ENCODE results near the gene EPHA7. TPM values are rescaled to one million over a fixed set of nuclear protein-coding genes. Genes with fewer than 3 reads are reported as not detected.
A peak's percentile ranks its signal among the peaks of the same experiment; 100 is the strongest.

The EPHA7 gene
- total RNA-seq, 1 donor from 2014 or later, result 0.40 TPM

DNA sequence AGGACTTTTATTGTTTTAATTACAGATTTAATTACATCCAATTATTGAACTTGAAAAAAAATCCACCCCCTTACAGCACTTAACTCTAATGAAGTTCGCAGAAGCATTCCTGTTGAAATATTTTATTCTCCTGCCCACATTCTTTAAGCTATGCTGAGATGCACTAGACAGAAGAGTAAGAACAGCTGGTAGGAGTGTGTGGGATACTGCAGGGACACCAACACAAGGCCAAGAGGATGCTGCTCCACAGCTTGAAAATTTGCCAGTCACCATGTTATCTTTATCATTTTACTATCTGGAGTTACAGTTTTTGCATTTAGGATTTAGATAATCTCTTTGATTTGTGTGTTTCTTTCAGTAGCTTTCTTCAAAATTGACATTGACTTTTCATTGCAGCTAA is 180.7 kb downstream of the EPHA7 start:
- TF ChIP-seq, protein P1, sequence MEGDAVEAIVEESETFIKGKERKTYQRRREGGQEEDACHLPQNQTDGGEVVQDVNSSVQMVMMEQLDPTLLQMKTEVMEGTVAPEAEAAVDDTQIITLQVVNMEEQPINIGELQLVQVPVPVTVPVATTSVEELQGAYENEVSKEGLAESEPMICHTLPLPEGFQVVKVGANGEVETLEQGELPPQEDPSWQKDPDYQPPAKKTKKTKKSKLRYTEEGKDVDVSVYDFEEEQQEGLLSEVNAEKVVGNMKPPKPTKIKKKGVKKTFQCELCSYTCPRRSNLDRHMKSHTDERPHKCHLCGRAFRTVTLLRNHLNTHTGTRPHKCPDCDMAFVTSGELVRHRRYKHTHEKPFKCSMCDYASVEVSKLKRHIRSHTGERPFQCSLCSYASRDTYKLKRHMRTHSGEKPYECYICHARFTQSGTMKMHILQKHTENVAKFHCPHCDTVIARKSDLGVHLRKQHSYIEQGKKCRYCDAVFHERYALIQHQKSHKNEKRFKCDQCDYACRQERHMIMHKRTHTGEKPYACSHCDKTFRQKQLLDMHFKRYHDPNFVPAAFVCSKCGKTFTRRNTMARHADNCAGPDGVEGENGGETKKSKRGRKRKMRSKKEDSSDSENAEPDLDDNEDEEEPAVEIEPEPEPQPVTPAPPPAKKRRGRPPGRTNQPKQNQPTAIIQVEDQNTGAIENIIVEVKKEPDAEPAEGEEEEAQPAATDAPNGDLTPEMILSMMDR (conservative IDR thresholded peaks at IDR 0.05; ENCODE audit: low read depth, low read length), result no peak
- no peak for DNase-seq (ENCODE audit: low read depth)

GRCh38 chr6:93235775-93236174 is 183.6 kb downstream of the EPHA7 start:
- no peak overlapping the region for H3K4me3 ChIP-seq (ENCODE audit: low read depth, low read length)
- TF ChIP-seq, protein P1 (conservative IDR thresholded peaks at IDR 0.05; ENCODE audit: low read depth, low read length), result no peak
- no peak for DNase-seq (ENCODE audit: low read depth)

More for the DNA sequence above, 180.7 kb downstream of the EPHA7 start:
- H3K4me3 ChIP-seq (ENCODE audit: low read depth, low read length), result no peak overlapping the region

- TF ChIP-seq, protein P1 (conservative IDR thresholded peaks at IDR 0.05; ENCODE audit: low read depth, low read length), result no peak
- peak; percentile 6 for DNase-seq (ENCODE audit: low read depth)
- H3K4me3 ChIP-seq (ENCODE audit: low read depth, low read length), result no peak overlapping the region
Observed at GRCh38 chr6:93226822-93227221, 192.5 kb downstream of the EPHA7 start.

DNA sequence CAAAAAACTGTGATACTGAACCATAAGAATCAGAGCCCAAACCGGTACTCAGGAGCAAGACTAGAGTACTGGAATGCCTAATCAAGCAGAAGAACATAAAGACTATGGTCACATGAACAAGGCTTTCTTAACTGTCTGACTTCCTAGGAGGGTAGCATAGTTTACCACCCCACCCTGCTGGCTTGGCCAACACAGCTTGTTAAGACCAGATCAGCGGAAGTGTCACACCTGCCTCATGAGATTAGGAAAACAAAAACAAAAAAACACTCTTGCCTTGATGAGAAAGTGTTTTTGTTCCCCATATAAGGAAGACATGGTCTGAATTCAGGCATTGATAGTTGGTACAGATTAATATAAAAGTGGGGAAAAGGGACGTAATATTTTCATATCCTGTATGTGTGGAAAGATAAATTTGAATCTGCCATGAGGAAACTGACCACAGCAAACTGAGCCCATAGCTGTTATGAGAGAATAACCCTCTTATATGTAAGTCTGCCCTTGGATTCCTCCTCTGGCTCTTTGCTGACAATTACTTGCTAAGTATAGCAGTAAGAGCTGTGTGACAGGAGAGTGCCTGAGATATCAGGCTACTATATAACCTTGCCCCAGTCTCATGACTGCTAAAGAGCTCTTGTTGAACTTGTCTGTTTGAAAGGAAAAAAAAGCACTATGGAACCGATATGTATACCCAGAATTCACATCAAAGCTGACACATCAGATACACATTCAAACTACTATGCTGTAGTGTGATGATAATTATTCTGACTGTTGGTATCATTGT is 197.1 kb downstream of the EPHA7 start:
- H3K4me3 ChIP-seq (ENCODE audit: low read depth, low read length), result no peak overlapping the region
- TF ChIP-seq, protein P1 (conservative IDR thresholded peaks at IDR 0.05; ENCODE audit: low read depth, low read length), result no peak
- no peak for DNase-seq (ENCODE audit: low read depth)

GRCh38 chr6:93219447-93219846 is 199.9 kb downstream of the EPHA7 start:
- no peak overlapping the region for H3K4me3 ChIP-seq (ENCODE audit: low read depth, low read length)
- DNase-seq (ENCODE audit: low read depth), result no peak
- TF ChIP-seq, protein P1 (conservative IDR thresholded peaks at IDR 0.05; ENCODE audit: low read depth, low read length), result no peak

DNA sequence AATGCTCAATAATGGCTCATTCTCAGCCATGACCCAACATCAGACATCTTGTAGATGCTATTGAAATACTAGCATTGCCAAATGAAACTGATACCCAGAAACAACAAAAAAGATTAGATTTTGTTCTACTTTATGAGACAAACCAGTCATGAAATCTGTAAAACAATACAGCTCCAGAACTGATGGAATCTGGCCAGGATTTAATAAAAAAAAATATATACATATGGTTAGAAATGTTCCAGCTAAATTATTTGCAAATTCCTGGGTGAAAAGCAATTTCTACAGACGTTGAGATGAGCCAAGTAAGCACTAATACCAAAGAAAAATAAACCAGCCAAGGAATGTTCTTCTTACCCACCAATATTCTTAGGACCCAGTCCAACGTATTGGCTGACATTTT is 201.3 kb downstream of the EPHA7 start:
- no peak overlapping the region for H3K4me3 ChIP-seq (ENCODE audit: low read depth, low read length)
- DNase-seq (ENCODE audit: low read depth), result no peak
- TF ChIP-seq, protein P1 (conservative IDR thresholded peaks at IDR 0.05; ENCODE audit: low read depth, low read length), result no peak

- no peak for DNase-seq (ENCODE audit: low read depth)
Observed at GRCh38 chr6:93213028-93213427, 206.3 kb downstream of the EPHA7 start.

More at GRCh38 chr6:93213028-93213427, 206.3 kb downstream of the EPHA7 start:
- TF ChIP-seq, protein P1 (conservative IDR thresholded peaks at IDR 0.05; ENCODE audit: low read depth, low read length), result no peak
- H3K4me3 ChIP-seq (ENCODE audit: low read depth, low read length), result no peak overlapping the region
